ENCODE results near the gene KLHL29.

- no peak for TF ChIP-seq CREB1 (CRISPR knock-in tag; IDR thresholded peaks at IDR 0.05; ENCODE audit: low read depth)
- TF ChIP-seq CTCF (conservative IDR thresholded peaks at IDR 0.05; ENCODE audit: low read depth in 2 of 2), result no peak
- no peak for TF ChIP-seq ZNF114 (CRISPR knock-in tag; IDR thresholded peaks at IDR 0.05)
- TF ChIP-seq, protein P1, sequence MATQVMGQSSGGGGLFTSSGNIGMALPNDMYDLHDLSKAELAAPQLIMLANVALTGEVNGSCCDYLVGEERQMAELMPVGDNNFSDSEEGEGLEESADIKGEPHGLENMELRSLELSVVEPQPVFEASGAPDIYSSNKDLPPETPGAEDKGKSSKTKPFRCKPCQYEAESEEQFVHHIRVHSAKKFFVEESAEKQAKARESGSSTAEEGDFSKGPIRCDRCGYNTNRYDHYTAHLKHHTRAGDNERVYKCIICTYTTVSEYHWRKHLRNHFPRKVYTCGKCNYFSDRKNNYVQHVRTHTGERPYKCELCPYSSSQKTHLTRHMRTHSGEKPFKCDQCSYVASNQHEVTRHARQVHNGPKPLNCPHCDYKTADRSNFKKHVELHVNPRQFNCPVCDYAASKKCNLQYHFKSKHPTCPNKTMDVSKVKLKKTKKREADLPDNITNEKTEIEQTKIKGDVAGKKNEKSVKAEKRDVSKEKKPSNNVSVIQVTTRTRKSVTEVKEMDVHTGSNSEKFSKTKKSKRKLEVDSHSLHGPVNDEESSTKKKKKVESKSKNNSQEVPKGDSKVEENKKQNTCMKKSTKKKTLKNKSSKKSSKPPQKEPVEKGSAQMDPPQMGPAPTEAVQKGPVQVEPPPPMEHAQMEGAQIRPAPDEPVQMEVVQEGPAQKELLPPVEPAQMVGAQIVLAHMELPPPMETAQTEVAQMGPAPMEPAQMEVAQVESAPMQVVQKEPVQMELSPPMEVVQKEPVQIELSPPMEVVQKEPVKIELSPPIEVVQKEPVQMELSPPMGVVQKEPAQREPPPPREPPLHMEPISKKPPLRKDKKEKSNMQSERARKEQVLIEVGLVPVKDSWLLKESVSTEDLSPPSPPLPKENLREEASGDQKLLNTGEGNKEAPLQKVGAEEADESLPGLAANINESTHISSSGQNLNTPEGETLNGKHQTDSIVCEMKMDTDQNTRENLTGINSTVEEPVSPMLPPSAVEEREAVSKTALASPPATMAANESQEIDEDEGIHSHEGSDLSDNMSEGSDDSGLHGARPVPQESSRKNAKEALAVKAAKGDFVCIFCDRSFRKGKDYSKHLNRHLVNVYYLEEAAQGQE (IDR thresholded peaks at IDR 0.05; ENCODE audit: unreplicated experiment), result no peak
Measured at GRCh38 chr2:23640711-23641110, 255.7 kb downstream of the KLHL29 start.
